GM23338 (cell line): Measurements from ENCODE around the gene BCL11B. TPM values are rescaled to one million over a fixed set of nuclear protein-coding genes. Genes with fewer than 3 reads are reported as not detected.
"Not testable (repeated sequence)": the region's sequence is repeated elsewhere in the genome, so short reads cannot be mapped to it uniquely, and the experiment has no call there.

Source experiments
- ATAC-seq: fragments of 200-7000 bp; cut with Tn5 transposase; 3 replicates; pipeline ENCODE4 v1.9.1; 2020
- DNase-seq: peaks from one replicate; pipeline ENCODE4 v3.0.0-alpha.2; 2015; ENCODE audit warnings: low spot score
- H2AFZ ChIP-seq: fragments of 200-600 bp; sonication (generic); 2 replicates; pipeline ENCODE4 v1.8.0; 2016; ENCODE audit warnings: antibody characterized with exemption, mild to moderate bottlenecking, moderate library complexity
- H3F3A ChIP-seq: fragments of 200-600 bp; sonication (generic); replicated peaks from 2 replicates; pipeline ENCODE4 v1.8.0; 2017; ENCODE audit warnings: antibody characterized with exemption, mixed run types, low read depth
- H3K27ac ChIP-seq: fragments of 200-600 bp; sonication (generic); 2 replicates; pipeline ENCODE4 v1.6.1; 2016; ENCODE audit warnings: low read depth
- H3K27me3 ChIP-seq: fragments of 200-600 bp; sonication (generic); 2 replicates; pipeline ENCODE4 v1.8.0; 2016; ENCODE audit warnings: mild to moderate bottlenecking, mixed run types, moderate library complexity; ENCODE audit not compliant: insufficient read depth
- H3K36me3 ChIP-seq: fragments of 200-600 bp; sonication (generic); 2 replicates; pipeline ENCODE4 v1.8.0; 2016; ENCODE audit warnings: mild to moderate bottlenecking; ENCODE audit not compliant: insufficient read depth
- H3K4me1 ChIP-seq: fragments of 200-600 bp; sonication (generic); 2 replicates; pipeline ENCODE4 v1.8.0; 2016; ENCODE audit warnings: mild to moderate bottlenecking, moderate library complexity; ENCODE audit not compliant: insufficient read depth
- H3K4me2 ChIP-seq: fragments of 200-600 bp; sonication (generic); 2 replicates; pipeline ENCODE4 v1.7.1; 2017; ENCODE audit warnings: mixed run types
- H3K4me3 ChIP-seq: fragments of 200-600 bp; sonication (generic); 2 replicates; pipeline ENCODE4 v1.6.1; 2016; ENCODE audit warnings: mixed run types
- H3K79me2 ChIP-seq: fragments of 200-600 bp; sonication (generic); replicated peaks from 2 replicates; pipeline ENCODE4 v1.8.0; 2017; ENCODE audit warnings: mild to moderate bottlenecking; ENCODE audit not compliant: insufficient read depth
- H3K9me2 ChIP-seq: fragments of 200-600 bp; sonication (generic); 2 replicates; pipeline ENCODE4 v1.8.0; 2017; ENCODE audit not compliant: insufficient read depth
- H4K20me1 ChIP-seq: fragments of 200-600 bp; sonication (generic); replicated peaks from 2 replicates; pipeline ENCODE4 v1.8.0; 2017; ENCODE audit warnings: mild to moderate bottlenecking; ENCODE audit not compliant: insufficient read depth
- H3K27ac Mint-ChIP-seq: 2 replicates; pipeline ENCODE4 v1.8.0; 2020; ENCODE audit warnings: inconsistent platforms, mild to moderate bottlenecking, moderate library complexity, mixed read lengths
- H3K27me3 Mint-ChIP-seq: 3 replicates; pipeline ENCODE4 v1.8.0; 2022; ENCODE audit warnings: low read depth, mild to moderate bottlenecking, moderate library complexity, mixed read lengths, inconsistent platforms; ENCODE audit not compliant: insufficient read depth, poor library complexity
- H3K36me3 Mint-ChIP-seq: 3 replicates; pipeline ENCODE4 v1.8.0; 2021; ENCODE audit warnings: low read depth, mild to moderate bottlenecking, inconsistent platforms, moderate library complexity, mixed read lengths
- H3K4me1 Mint-ChIP-seq: 3 replicates; pipeline ENCODE4 v1.8.0; 2020; ENCODE audit warnings: mild to moderate bottlenecking, inconsistent platforms, mixed read lengths
- H3K4me3 Mint-ChIP-seq: 3 replicates; pipeline ENCODE4 v1.8.0; 2021; ENCODE audit warnings: moderate library complexity, mild to moderate bottlenecking, inconsistent platforms, mixed read lengths
- H3K9me3 Mint-ChIP-seq: 3 replicates; pipeline ENCODE4 v1.8.0; 2020; ENCODE audit warnings: moderate library complexity, mild to moderate bottlenecking, inconsistent platforms, mixed read lengths
- JUNB ChIP-seq: IDR thresholded peaks from one replicate; pipeline ENCODE4 v1.6.1; 2016; ENCODE audit warnings: antibody characterized with exemption; ENCODE audit not compliant: unreplicated experiment
- NANOG ChIP-seq: IDR thresholded peaks from 2 replicates; pipeline ENCODE4 v1.6.1; 2016; ENCODE audit warnings: antibody characterized with exemption, borderline replicate concordance
- POLR2AphosphoS5 ChIP-seq: IDR thresholded peaks from 2 replicates; pipeline ENCODE4 v1.6.1; 2016; ENCODE audit warnings: antibody characterized with exemption, low read depth
- ZNF114 ChIP-seq: fragments of 250-450 bp; sonication (Bioruptor Pico); IDR thresholded peaks from 2 replicates; pipeline ENCODE4 v1.5.0; 2020; ENCODE audit warnings: mild to moderate bottlenecking, moderate library complexity
- ZNF331 ChIP-seq: fragments of 250-450 bp; sonication (Bioruptor Pico); IDR thresholded peaks from 2 replicates; pipeline ENCODE4 v1.5.0; 2020; ENCODE audit warnings: low read depth, mild to moderate bottlenecking, moderate library complexity
- ZNF462 ChIP-seq: fragments of 250-450 bp; sonication (Bioruptor Pico); IDR thresholded peaks from 2 replicates; pipeline ENCODE4 v1.5.0; 2020; ENCODE audit warnings: mild to moderate bottlenecking, moderate library complexity
- polyA plus RNA-seq: library from polyadenylated mRNA; unstranded; fragments of >200 nt; fragmentation: Nextera tagmentation; extraction: Ambion mirVana; gene quantifications from 2 replicates; pipeline ENCODE4 v1.2.1, GENCODE V29; 2016
- total RNA-seq: library from RNA; depleted of rRNA; stranded (reverse); fragments of >200 nt; shearing (Covaris generic); gene quantifications from 2 replicates; pipeline ENCODE4 v1.2.3, GENCODE V29; 2014
- TF ChIP-seq, protein P1 (sequence below), 2 experiments: fragments of 200-600 bp in 1 of 2; sonication (generic) in 1 of 2; conservative IDR thresholded peaks; 2 replicates each; pipeline versions ENCODE4 v1.5.1 to v1.6.1; 2016 to 2017; ENCODE audit warnings: antibody characterized with exemption in 2 of 2, low read depth in 2 of 2, mild to moderate bottlenecking in 2 of 2, moderate library complexity in 1 of 2

BCL11B gene
- total and polyA plus RNA-seq, 2 experiments from 2014 or later = 2.4 to 6.7 TPM

DNA sequence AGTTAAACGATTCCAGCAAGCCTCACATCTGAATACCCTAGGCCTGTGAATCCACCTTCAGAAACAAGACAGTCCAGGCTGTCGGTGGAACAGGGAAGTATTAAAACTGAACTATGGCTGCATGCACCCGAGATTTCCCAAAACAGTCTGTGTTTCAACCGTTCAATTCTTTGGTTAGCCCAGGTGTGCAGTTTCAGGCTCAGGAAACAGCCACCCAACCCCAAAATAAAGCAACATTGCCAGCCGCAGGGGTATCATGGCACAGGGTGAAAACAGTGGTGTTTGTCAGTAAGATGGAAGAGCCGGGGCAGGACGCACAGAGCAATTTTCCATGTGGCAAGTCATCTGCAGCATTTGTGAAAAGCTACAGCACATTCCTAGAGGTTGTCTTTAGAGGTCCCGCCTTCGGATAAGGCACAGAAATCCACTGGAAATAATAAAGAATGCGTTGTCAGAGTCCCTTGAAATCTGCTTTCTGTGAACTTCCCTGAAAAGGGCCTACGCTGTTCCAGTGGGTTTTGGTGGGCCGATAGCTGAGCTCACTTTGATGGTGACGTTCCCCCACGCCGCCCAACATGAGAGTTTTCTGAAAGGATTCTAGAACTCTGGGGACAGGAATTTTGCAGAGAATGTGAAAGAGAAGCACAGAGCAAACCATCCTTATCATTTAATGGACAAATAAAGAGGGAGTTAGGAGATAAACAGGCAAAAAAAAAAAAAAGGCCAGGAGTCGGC lies 84.9 kb downstream of the BCL11B start:
- Mint-ChIP-seq H3K27me3 (peaks cover 8% of the 10 kb centered on the region), H3K27ac (no peak overlapping the region)
- H3K4me2 ChIP-seq = no peak overlapping the region; the same call in 1 of the 2 replicates

DNA sequence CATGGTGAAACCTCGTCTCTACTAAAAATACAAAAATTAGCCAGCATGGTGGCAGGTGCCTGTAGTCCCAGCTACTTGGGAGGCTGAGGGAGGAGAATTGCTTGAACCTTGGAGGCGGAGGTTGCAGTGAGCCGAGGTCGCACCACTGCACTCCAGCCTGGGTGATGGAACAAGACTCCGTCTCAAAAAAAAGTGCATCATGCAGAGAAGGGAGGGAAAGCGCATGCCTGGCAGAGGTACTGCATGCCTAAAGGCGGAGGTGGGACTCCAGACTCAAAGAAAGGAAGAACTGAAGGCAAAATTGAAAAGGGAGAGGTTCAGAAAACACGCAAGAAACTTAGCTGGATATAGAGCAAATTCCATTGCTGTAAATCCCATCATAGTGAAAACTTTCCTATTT lies 85.7 kb downstream of the BCL11B start:
- not testable (repeated sequence) for H3K27me3 Mint-ChIP-seq, H3K4me3 ChIP-seq, H3K4me3 Mint-ChIP-seq, H3F3A ChIP-seq, H3K27ac Mint-ChIP-seq, H3K36me3 Mint-ChIP-seq, H2AFZ ChIP-seq, H3K4me2 ChIP-seq, H4K20me1 ChIP-seq, H3K36me3 ChIP-seq, DNase-seq, H3K9me2 ChIP-seq, ATAC-seq, H3K27ac ChIP-seq, H3K27me3 ChIP-seq, H3K9me3 Mint-ChIP-seq
- H3K4me1 Mint-ChIP-seq = peaks cover 37% of the 10 kb centered on the region
- Histone ChIP-seq H3K79me2 (peaks cover 78% of the 10 kb centered on the region), H3K4me1 (peaks cover 27% of the 10 kb centered on the region)

More for the DNA sequence above, 84.9 kb downstream of the BCL11B start:
- H3K27me3 ChIP-seq = no peaks in the 10 kb centered on the region
- peaks cover 33% of the 10 kb centered on the region for H3K4me1 ChIP-seq
- ATAC-seq (no peak), DNase-seq (no peak)
- no peak overlapping the region for H3K4me3 ChIP-seq
- Mint-ChIP-seq H3K4me1 (peaks cover 45% of the 10 kb centered on the region), H3K36me3 (peaks cover 2% of the 10 kb centered on the region; the same call in 1 of the 3 replicates), H3K9me3 (no peaks in the 10 kb centered on the region), H3K4me3 (no peak overlapping the region)
- H3F3A ChIP-seq = no peaks in the 10 kb centered on the region
- no peak overlapping the region for H3K27ac ChIP-seq
- peaks cover 75% of the 10 kb centered on the region for H3K79me2 ChIP-seq
- H4K20me1 ChIP-seq = no peaks in the 10 kb centered on the region
- H2AFZ ChIP-seq = no peak overlapping the region
- H3K9me2 ChIP-seq = no peaks in the 10 kb centered on the region
- no peaks in the 10 kb centered on the region for H3K36me3 ChIP-seq
- TF ChIP-seq ZNF331 = no peak
- TF ChIP-seq NANOG = no peak

DNA sequence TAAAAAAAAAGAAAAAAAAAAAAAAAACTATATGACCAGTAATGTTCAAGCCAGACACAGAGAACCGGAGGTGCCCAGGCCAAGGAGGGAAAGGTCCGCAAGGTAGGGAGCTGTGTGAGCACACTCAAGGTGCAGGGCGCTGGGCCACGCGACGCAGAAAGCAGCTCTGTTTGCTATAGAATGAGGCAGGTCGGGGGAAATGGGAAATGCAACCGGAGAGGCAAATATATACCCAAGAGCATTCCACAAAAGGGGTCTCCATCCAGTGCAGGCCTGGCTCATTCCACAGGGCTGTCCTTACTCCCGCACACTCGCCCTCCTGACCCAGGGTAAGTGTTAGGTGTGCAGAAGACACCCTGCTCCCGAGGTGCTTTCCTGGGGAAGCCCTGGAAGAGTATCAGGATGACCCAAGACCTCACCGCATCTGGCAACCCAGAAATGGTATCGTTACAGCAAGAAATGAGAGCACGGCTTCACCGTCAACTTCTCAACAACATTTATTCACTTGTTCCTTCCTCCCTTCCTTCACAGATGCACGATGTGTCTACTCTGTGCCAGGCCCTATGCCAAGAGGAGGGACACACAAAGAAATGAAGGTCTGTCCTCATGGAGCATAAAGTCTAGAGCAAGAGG lies 86.4 kb downstream of the BCL11B start:
- H3K27ac Mint-ChIP-seq = peak overlapping the region; percentile 61
- no peaks in the 10 kb centered on the region for H3K9me3 Mint-ChIP-seq
- Histone ChIP-seq H3K4me1 (peaks cover 19% of the 10 kb centered on the region), H3K9me2 (no peaks in the 10 kb centered on the region), H3K27me3 (no peaks in the 10 kb centered on the region), H4K20me1 (no peaks in the 10 kb centered on the region; the same call in 1 of the 2 replicates), H3K36me3 (no peaks in the 10 kb centered on the region), H3F3A (no peaks in the 10 kb centered on the region), H2AFZ (no peak overlapping the region), H3K4me3 (no peak overlapping the region), H3K79me2 (peaks cover 71% of the 10 kb centered on the region), H3K4me2 (no peak overlapping the region), H3K27ac (no peak overlapping the region)
- DNase-seq (no peak), ATAC-seq (no peak)
- peaks cover 3% of the 10 kb centered on the region for H3K27me3 Mint-ChIP-seq
- H3K4me3 Mint-ChIP-seq = no peak overlapping the region
- peaks cover 2% of the 10 kb centered on the region; the same call in 1 of the 3 replicates for H3K36me3 Mint-ChIP-seq
- H3K4me1 Mint-ChIP-seq = peaks cover 30% of the 10 kb centered on the region
- no peak for TF ChIP-seq ZNF462 (CRISPR knock-in tag)
- TF ChIP-seq POLR2AphosphoS5 = no peak
- no peak for TF ChIP-seq JUNB
- TF ChIP-seq NANOG = no peak
- TF ChIP-seq, protein P1, sequence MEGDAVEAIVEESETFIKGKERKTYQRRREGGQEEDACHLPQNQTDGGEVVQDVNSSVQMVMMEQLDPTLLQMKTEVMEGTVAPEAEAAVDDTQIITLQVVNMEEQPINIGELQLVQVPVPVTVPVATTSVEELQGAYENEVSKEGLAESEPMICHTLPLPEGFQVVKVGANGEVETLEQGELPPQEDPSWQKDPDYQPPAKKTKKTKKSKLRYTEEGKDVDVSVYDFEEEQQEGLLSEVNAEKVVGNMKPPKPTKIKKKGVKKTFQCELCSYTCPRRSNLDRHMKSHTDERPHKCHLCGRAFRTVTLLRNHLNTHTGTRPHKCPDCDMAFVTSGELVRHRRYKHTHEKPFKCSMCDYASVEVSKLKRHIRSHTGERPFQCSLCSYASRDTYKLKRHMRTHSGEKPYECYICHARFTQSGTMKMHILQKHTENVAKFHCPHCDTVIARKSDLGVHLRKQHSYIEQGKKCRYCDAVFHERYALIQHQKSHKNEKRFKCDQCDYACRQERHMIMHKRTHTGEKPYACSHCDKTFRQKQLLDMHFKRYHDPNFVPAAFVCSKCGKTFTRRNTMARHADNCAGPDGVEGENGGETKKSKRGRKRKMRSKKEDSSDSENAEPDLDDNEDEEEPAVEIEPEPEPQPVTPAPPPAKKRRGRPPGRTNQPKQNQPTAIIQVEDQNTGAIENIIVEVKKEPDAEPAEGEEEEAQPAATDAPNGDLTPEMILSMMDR (conservative IDR thresholded peaks at IDR 0.05; ENCODE audit: low read depth in 2 of 2) = no peak
- no peak for TF ChIP-seq ZNF114
